Measurements from ENCODE around the gene TUG1. TPM values are rescaled to one million over a fixed set of nuclear protein-coding genes. Genes with fewer than 3 reads are reported as not detected.

TUG1 gene
- total and polyA plus RNA-seq, 3 donors from 2014 or later = 134 to 182 (median 157) TPM

- intact Hi-C loops (cut with DNase I; ENCODE audit: low total_unique reads) = loop anchor here (10.0 kb wide), 2 partner anchors 163 to 293 kb away; partner anchors contain the start of gene SLC35E4
- Histone ChIP-seq H3K9me3 (no peaks in the 10 kb centered on the region), H3K4me1 (no peaks in the 10 kb centered on the region), H3K27me3 (no peaks in the 10 kb centered on the region), H3K4me3 (no peak overlapping the region), H3K36me3 (ENCODE audit: low read depth, missing control alignments) (no peaks in the 10 kb centered on the region), H3K27ac (no peak overlapping the region)
- DNase-seq = peak; percentile 11
- 89 to 94% methylated on average over 9 to 10 of the region's 10 CpGs for WGBS, 2 donors
- TF ChIP-seq, protein P1, sequence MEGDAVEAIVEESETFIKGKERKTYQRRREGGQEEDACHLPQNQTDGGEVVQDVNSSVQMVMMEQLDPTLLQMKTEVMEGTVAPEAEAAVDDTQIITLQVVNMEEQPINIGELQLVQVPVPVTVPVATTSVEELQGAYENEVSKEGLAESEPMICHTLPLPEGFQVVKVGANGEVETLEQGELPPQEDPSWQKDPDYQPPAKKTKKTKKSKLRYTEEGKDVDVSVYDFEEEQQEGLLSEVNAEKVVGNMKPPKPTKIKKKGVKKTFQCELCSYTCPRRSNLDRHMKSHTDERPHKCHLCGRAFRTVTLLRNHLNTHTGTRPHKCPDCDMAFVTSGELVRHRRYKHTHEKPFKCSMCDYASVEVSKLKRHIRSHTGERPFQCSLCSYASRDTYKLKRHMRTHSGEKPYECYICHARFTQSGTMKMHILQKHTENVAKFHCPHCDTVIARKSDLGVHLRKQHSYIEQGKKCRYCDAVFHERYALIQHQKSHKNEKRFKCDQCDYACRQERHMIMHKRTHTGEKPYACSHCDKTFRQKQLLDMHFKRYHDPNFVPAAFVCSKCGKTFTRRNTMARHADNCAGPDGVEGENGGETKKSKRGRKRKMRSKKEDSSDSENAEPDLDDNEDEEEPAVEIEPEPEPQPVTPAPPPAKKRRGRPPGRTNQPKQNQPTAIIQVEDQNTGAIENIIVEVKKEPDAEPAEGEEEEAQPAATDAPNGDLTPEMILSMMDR (IDR thresholded peaks at IDR 0.05) = no peak
- no peak for TF ChIP-seq POLR2A (IDR thresholded peaks at IDR 0.05)
These were observed 41.3 kb upstream of the TUG1 start for GRCh38 chr22:30927806-30928205.

DNA sequence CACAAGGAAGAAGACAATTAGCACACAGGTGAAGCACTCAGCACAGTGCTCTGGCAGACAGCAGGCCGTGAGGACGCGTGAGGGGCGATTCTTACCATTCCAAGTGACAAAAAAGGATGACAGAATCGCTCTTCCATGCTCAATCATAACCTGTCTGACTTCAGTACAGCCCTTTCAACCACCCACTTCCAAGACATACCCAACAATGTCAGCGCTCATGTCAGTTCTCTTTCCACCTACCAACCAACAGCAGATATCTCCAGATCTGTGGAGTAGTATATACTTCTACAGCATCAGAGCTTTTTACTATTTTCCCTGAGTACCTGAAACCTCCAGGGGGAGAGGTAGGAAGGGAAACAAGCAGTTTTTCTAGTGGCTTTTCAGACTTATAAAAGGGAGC, 40.7 kb upstream of the TUG1 start:
- no peak overlapping the region for H3K4me3 ChIP-seq
- no peak for TF ChIP-seq POLR2A (IDR thresholded peaks at IDR 0.05)
- TF ChIP-seq, protein P1 (IDR thresholded peaks at IDR 0.05) = no peak
- H3K4me1 ChIP-seq = no peaks in the 10 kb centered on the region
- no peak overlapping the region for H3K27ac ChIP-seq
- no peaks in the 10 kb centered on the region for H3K27me3 ChIP-seq
- no peaks in the 10 kb centered on the region for H3K36me3 ChIP-seq (ENCODE audit: low read depth, missing control alignments)
- intact Hi-C loops (cut with DNase I; ENCODE audit: low total_unique reads) = loop anchor here (10.0 kb wide), 2 partner anchors 164 to 294 kb away; partner anchors contain the start of gene SLC35E4
- H3K9me3 ChIP-seq = no peaks in the 10 kb centered on the region
- WGBS, 2 donors = 94 to 97% methylated on average over 6 of the region's 6 CpGs
- peak; percentile 6 for DNase-seq

DNA sequence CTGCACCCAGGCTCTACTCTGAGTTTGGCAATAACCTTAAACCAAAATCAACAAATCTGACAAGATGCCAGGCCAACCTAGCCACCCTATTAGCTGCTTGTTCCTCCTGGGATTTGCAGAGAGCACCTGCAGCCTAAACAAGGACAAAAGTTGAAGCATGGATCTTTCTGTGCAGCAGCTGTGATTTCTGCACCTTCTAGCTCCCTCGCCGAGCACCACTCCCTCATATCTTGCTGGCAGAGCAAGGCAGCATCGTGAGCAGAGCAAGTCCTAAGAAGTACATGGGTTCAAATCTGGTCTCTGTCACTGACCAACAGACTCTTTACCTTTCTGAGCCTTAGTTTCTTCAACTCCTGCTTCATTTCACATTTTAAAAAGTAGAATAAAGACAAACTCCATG, 38.8 kb upstream of the TUG1 start:
- Histone ChIP-seq H3K4me3 (no peak overlapping the region), H3K4me1 (no peaks in the 10 kb centered on the region), H3K27ac (no peak overlapping the region), H3K36me3 (ENCODE audit: low read depth, missing control alignments) (no peaks in the 10 kb centered on the region), H3K9me3 (no peaks in the 10 kb centered on the region), H3K27me3 (no peaks in the 10 kb centered on the region)
- DNase-seq = peak; percentile 6
- no peak for TF ChIP-seq POLR2A (IDR thresholded peaks at IDR 0.05)
- TF ChIP-seq, protein P1 (IDR thresholded peaks at IDR 0.05) = no peak
- intact Hi-C loops (cut with DNase I; ENCODE audit: low total_unique reads) = no loop called here
- 52 to 67% methylated on average over 3 of the region's 3 CpGs for WGBS, 2 donors

- H3K36me3 ChIP-seq (ENCODE audit: low read depth, missing control alignments) = no peaks in the 10 kb centered on the region
- 88 to 91% methylated on average over 4 of the region's 4 CpGs for WGBS, 2 donors
These were observed 37.3 kb upstream of the TUG1 start for GRCh38 chr22:30931541-30932300.

More at GRCh38 chr22:30931541-30932300, 37.3 kb upstream of the TUG1 start:
- H3K27me3 ChIP-seq = no peaks in the 10 kb centered on the region
- TF ChIP-seq, protein P1 (IDR thresholded peaks at IDR 0.05) = no peak
- no peak for TF ChIP-seq POLR2A (IDR thresholded peaks at IDR 0.05)
- H3K9me3 ChIP-seq = no peaks in the 10 kb centered on the region
- no peaks in the 10 kb centered on the region for H3K4me1 ChIP-seq
- DNase-seq = no peak
- no peak overlapping the region for H3K27ac ChIP-seq
- H3K4me3 ChIP-seq = no peak overlapping the region
- intact Hi-C loops (cut with DNase I; ENCODE audit: low total_unique reads) = no loop called here
